ENCODE measurements around the gene ZFYVE21.
"Not testable (repeated sequence)": the region's sequence is repeated elsewhere in the genome, so short reads cannot be mapped to it uniquely, and the experiment has no call there.

GRCh38 chr14:103776319-103776718, 60.7 kb downstream of the ZFYVE21 start:
- TF ChIP-seq POLR2AphosphoS5, CTCF, EP300, POLR2A (IDR thresholded peaks at IDR 0.05): not testable (repeated sequence)

Measured in gastroesophageal sphincter (tissue), 3 donors.